Stomach (tissue), 4 donors: ENCODE measurements around the gene PDE9A.

ENCODE experiments used
- EP300 ChIP-seq: sonication (generic); formaldehyde crosslinking; IDR thresholded peaks from one replicate; pipeline ENCODE4 v1.6.1; 2017; ENCODE audit warnings: antibody characterized with exemption
- POLR2AphosphoS5 ChIP-seq, 3 donors: sonication (generic); formaldehyde crosslinking; IDR thresholded peaks; one replicate each; pipeline ENCODE4 v1.6.1; 2016; ENCODE audit warnings: antibody characterized with exemption in 3 of 3
- TF ChIP-seq, protein P1 (sequence below), 7 experiments: fragments of 450-650 bp in 4 of 7; fragments of 200-600 bp in 3 of 7; sonication (generic) in 3 of 7; IDR thresholded peaks; one replicate each; pipeline ENCODE4 v1.5.1; 2016 to 2019; ENCODE audit warnings: antibody characterized with exemption in 7 of 7, control low read depth in 2 of 7, mild to moderate bottlenecking in 1 of 7

DNA sequence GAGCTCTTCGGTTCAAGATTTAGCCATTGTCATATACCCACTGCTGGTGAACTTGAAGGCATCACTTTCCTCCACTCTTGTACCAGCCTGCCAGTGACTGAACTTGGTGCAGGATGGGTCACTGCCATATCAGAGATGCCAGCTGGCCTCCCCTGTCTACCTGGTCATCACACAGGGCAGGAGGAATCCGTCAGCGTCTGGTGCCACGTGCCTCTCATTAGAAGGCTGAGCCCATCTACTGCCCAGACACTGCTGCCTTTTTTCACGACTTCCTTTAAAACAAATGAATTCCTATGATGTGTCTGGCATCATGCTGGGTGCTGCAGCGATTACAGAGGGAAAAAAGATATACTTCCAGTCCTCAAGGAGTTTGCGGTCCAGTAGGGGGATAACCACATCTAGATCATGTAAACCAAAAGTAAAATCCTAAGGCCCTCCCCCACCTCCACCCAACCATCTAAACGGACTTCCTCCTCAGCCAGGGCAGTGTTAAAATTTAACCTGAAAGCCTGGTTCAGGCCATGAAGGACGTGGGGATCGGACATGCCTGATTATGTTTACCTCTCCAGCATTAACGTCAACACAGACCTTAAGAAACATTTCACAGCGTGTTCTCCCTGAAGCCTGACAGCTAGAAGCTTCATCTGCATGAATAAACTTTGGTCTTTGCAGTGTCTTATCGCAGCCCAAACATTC lies 29.2 kb upstream of the PDE9A start:
- TF ChIP-seq, protein P1, sequence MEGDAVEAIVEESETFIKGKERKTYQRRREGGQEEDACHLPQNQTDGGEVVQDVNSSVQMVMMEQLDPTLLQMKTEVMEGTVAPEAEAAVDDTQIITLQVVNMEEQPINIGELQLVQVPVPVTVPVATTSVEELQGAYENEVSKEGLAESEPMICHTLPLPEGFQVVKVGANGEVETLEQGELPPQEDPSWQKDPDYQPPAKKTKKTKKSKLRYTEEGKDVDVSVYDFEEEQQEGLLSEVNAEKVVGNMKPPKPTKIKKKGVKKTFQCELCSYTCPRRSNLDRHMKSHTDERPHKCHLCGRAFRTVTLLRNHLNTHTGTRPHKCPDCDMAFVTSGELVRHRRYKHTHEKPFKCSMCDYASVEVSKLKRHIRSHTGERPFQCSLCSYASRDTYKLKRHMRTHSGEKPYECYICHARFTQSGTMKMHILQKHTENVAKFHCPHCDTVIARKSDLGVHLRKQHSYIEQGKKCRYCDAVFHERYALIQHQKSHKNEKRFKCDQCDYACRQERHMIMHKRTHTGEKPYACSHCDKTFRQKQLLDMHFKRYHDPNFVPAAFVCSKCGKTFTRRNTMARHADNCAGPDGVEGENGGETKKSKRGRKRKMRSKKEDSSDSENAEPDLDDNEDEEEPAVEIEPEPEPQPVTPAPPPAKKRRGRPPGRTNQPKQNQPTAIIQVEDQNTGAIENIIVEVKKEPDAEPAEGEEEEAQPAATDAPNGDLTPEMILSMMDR (IDR thresholded peaks at IDR 0.05) = no peak
- TF ChIP-seq EP300 (no peak), POLR2AphosphoS5 (IDR thresholded peaks at IDR 0.05) (peak in 1 of 3 donors; percentile 13)
